Esophagus muscularis mucosa (tissue), 4 donors: ENCODE data around the gene SH2D2A. TPM values are rescaled to one million over a fixed set of nuclear protein-coding genes. Genes with fewer than 3 reads are reported as not detected.

Source experiments
- DNase-seq: peaks from one replicate; pipeline ENCODE4 v3.0.0-alpha.2; 2017; ENCODE audit errors: extremely low spot score
- H3K27ac ChIP-seq, 4 donors: fragments of 200-600 bp; sonication (generic); replicated peaks in 1 of 4; 1 replicate in 3 of 4; 2 replicates in 1 of 4; pipeline ENCODE4 v1.5.1; 2016 to 2019; ENCODE audit warnings: mild to moderate bottlenecking in 1 of 4
- H3K27me3 ChIP-seq, 4 donors: fragments of 200-600 bp; sonication (generic); one replicate each; pipeline versions ENCODE4 v1.5.1 to v1.6.0; 2016 to 2019
- H3K36me3 ChIP-seq, 4 donors: fragments of 200-600 bp; sonication (generic); one replicate each; pipeline ENCODE4 v1.5.1; 2016 to 2019
- H3K4me1 ChIP-seq, 4 donors: fragments of 200-600 bp; sonication (generic); one replicate each; pipeline ENCODE4 v1.5.1; 2016 to 2019
- H3K4me3 ChIP-seq, 4 donors: fragments of 200-600 bp; sonication (generic); 1 replicate in 2 of 4; 2 replicates in 2 of 4; pipeline ENCODE4 v1.5.1; 2016 to 2019; ENCODE audit warnings: mild to moderate bottlenecking in 4 of 4, moderate library complexity in 1 of 4
- H3K9me3 ChIP-seq, 4 donors: fragments of 200-600 bp; sonication (generic); 1 replicate in 3 of 4; 2 replicates in 1 of 4; pipeline ENCODE4 v1.5.1; 2016 to 2019
- CTCF ChIP-seq, 3 experiments: fragments of 200-600 bp in 2 of 3; fragments of 450-650 bp in 1 of 3; sonication (generic) in 2 of 3; IDR thresholded peaks; one replicate each; pipeline ENCODE4 v1.5.1; 2017 to 2019; ENCODE audit warnings: antibody characterized with exemption in 3 of 3, mild to moderate bottlenecking in 2 of 3, moderate library complexity in 1 of 3
- EP300 ChIP-seq: sonication (generic); formaldehyde crosslinking; IDR thresholded peaks from one replicate; pipeline ENCODE4 v1.6.1; 2017; ENCODE audit warnings: antibody characterized with exemption
- POLR2A ChIP-seq: fragments of 450-650 bp; IDR thresholded peaks from one replicate; pipeline ENCODE4 v1.6.1; 2017; ENCODE audit warnings: antibody characterized with exemption, moderate library complexity, mild to moderate bottlenecking, low read depth
- POLR2AphosphoS5 ChIP-seq, 2 donors: sonication (generic); formaldehyde crosslinking; IDR thresholded peaks; one replicate each; pipeline ENCODE4 v1.6.1; 2017; ENCODE audit warnings: antibody characterized with exemption in 2 of 2
- WGBS: methylation state at CpG from one replicate; pipeline ENCODE4 v1.1.5; 2018; 5-methylcytosine and 5-hydroxymethylcytosine counted together
- intact Hi-C: fragments of 100-400 bp; cut with DNase I; formaldehyde crosslinking; loops from one replicate; pipeline ENCODE4 v1.15.1; 2023
- total RNA-seq, 4 donors: library from RNA; depleted of rRNA; stranded (reverse); fragments of >200 nt; gene quantifications; one replicate each; pipeline versions ENCODE4 v1.1.0 to v1.2.1, GENCODE V29; 2016

Gene SH2D2A
- total RNA-seq, 4 donors from 2014 or later, result 0.83 to 2.7 (median 0.84) TPM; not detected in 1

- no peaks in the 10 kb centered on the region for H3K27me3 ChIP-seq
- DNase-seq, result no peak
- peaks cover 67 to 100% (median 99%) of the 10 kb centered on the region in 4 donors for H3K36me3 ChIP-seq
- 46% methylated on average over 7 of the region's 7 CpGs for WGBS
- H3K4me1 ChIP-seq, result peaks cover 0 to under 1% (median 0%) of the 10 kb centered on the region in 4 donors
- no peaks in the 10 kb centered on the region for H3K9me3 ChIP-seq
- intact Hi-C loops, result no loop called here
- TF ChIP-seq EP300, result no peak
- TF ChIP-seq CTCF (IDR thresholded peaks at IDR 0.05), result no peak
- no peak for TF ChIP-seq POLR2AphosphoS5 (IDR thresholded peaks at IDR 0.05)
- no peak for TF ChIP-seq POLR2A
- H3K27ac ChIP-seq, result no peak overlapping the region
- no peak overlapping the region for H3K4me3 ChIP-seq
Measured at GRCh38 chr1:156795787-156796186, 20.9 kb downstream of the SH2D2A start.

GRCh38 chr1:156795374-156795733 lies 21.3 kb downstream of the SH2D2A start:
- intact Hi-C loops, result no loop called here
- H3K4me3 ChIP-seq, result no peak overlapping the region
- TF ChIP-seq POLR2A (no peak), POLR2AphosphoS5 (IDR thresholded peaks at IDR 0.05) (no peak), EP300 (no peak), CTCF (IDR thresholded peaks at IDR 0.05) (no peak)
- no peaks in the 10 kb centered on the region for H3K9me3 ChIP-seq
- H3K27me3 ChIP-seq, result no peaks in the 10 kb centered on the region
- H3K27ac ChIP-seq, result no peak overlapping the region
- WGBS, result 93% methylated on average over 5 of the region's 5 CpGs
- H3K36me3 ChIP-seq, result peaks cover 62 to 100% (median 97%) of the 10 kb centered on the region in 4 donors
- no peak for DNase-seq
- no peaks in the 10 kb centered on the region for H3K4me1 ChIP-seq

- no peak for TF ChIP-seq POLR2AphosphoS5 (IDR thresholded peaks at IDR 0.05)
- no peak for TF ChIP-seq POLR2A
- no peak for TF ChIP-seq CTCF (IDR thresholded peaks at IDR 0.05)
- TF ChIP-seq EP300, result no peak
- Histone ChIP-seq H3K4me1 (no peaks in the 10 kb centered on the region), H3K27ac (no peak overlapping the region), H3K4me3 (no peak overlapping the region), H3K27me3 (no peaks in the 10 kb centered on the region), H3K36me3 (peaks cover 56 to 100% (median 95%) of the 10 kb centered on the region in 4 donors), H3K9me3 (no peaks in the 10 kb centered on the region)
- no peak for DNase-seq
- 80% methylated on average over 7 of the region's 7 CpGs for WGBS
- intact Hi-C loops, result no loop called here
Measured at GRCh38 chr1:156794506-156795373, 21.9 kb downstream of the SH2D2A start.

GRCh38 chr1:156789621-156790318 lies 26.9 kb downstream of the SH2D2A start:
- H3K27me3 ChIP-seq, result no peaks in the 10 kb centered on the region
- H3K4me3 ChIP-seq, result no peak overlapping the region
- H3K4me1 ChIP-seq, result no peaks in the 10 kb centered on the region
- DNase-seq, result no peak
- TF ChIP-seq EP300 (no peak), POLR2AphosphoS5 (IDR thresholded peaks at IDR 0.05) (no peak), POLR2A (no peak), CTCF (IDR thresholded peaks at IDR 0.05) (no peak)
- 87% methylated on average over 4 of the region's 4 CpGs for WGBS
- intact Hi-C loops, result no loop called here
- peaks cover 59 to 98% (median 82%) of the 10 kb centered on the region in 4 donors for H3K36me3 ChIP-seq
- no peak overlapping the region for H3K27ac ChIP-seq
- H3K9me3 ChIP-seq, result no peaks in the 10 kb centered on the region
